ENCODE data around the gene SMAD3. TPM values are rescaled to one million over a fixed set of nuclear protein-coding genes. Genes with fewer than 3 reads are reported as not detected.
"Not testable (repeated sequence)": the region's sequence is repeated elsewhere in the genome, so short reads cannot be mapped to it uniquely, and the experiment has no call there.

The SMAD3 gene
- total and polyA plus RNA-seq, 4 donors = 15.9 to 33.3 (median 24.9) TPM

DNA sequence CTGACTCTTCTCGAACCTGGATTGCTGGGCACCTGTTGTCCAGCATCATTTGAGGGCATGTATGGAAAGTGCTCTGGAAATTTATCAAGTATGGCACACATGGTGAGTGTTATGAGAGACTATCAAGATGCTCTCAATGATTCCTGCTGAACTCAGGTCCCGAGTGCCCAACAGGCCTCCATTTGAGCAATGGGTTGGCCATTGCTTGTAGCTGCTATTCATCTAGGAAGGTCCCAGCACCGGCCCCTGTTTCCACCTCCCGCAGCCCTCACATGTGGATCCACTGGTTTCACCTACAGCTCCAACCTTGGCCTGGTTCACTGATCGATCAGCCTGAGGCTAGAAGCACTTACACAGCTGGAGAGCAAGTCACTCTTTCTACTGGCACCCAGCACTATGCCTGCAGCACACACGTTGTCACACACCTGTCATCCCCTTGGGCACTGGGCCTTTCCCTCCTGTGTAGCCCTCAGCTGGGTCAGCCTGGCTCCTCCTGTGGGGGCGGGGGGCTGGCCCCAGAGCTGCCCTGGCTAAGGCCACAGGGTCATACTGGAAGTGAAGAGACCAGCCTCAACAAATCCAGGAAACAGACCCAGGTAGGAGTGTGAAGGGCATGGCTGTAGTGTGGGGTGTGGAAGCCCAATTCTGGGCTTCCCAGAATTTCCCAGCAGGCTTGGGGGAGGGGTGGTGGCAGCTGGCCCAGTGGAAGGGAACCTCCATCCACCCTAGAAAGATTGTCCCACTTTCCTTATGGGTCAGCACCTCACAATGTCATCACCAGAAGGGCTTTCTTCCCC, 41.7 kb upstream of the SMAD3 start:
- H3K4me1 ChIP-seq (ENCODE audit: control insufficient read depth, insufficient read depth, low read length) = peaks cover 12% of the 10 kb centered on the region
- WGBS (ENCODE audit: insufficient coverage) = 85% methylated on average over 6 of the region's 7 CpGs
- H3K27me3 ChIP-seq (ENCODE audit: control insufficient read depth, insufficient read depth, low read length) = no peaks in the 10 kb centered on the region
- DNase-seq (ENCODE audit: low read depth in 4 of 6, low spot score in 6 of 6) = no peak
- no peak overlapping the region for H3K4me3 ChIP-seq (ENCODE audit: low read depth, low read length)
- H3K27ac ChIP-seq (ENCODE audit: low read depth, low read length) = peak overlapping the region; percentile 16
- H3K36me3 ChIP-seq (ENCODE audit: control insufficient read depth, insufficient read depth, low read length) = no peaks in the 10 kb centered on the region
- no peaks in the 10 kb centered on the region for H3K9me3 ChIP-seq (ENCODE audit: control insufficient read depth, insufficient read depth, low read length)

DNA sequence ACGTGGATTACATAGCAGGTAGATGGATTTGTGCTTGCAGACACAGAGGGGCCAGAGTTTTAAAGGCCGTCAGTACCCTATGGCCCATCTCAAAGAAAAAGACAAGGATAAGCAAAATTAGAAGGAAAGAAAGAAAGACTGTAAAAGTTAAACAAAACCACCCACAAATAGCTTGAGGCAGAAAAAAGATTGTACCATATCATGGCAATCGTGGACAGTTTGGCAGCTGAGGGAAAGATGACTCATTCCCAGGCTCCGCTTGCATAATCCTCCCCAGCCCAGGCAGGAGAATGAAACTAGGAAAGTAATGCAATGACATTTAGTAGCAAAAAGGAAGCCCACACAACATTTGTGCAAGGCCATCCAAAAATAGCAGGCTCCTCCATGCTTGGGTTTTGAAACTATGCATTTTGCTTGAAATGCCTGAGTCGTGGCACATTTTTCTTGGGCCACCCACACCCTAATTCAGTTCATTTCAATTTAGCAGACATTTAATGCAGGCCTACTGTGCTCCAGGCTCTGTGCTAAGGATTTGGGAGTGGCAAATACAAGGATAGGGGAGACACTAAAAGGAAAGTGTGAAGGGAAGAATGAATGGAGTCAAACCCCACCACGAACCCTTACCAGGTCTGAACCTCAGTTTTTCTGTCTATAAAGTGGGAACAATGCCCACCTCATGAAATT, 40.9 kb upstream of the SMAD3 start:
- H3K4me3 ChIP-seq (ENCODE audit: low read depth, low read length) = no peak overlapping the region
- peak in 1 of 6 donors; percentile 62 for DNase-seq (ENCODE audit: low read depth in 4 of 6, low spot score in 6 of 6)
- H3K36me3 ChIP-seq (ENCODE audit: control insufficient read depth, insufficient read depth, low read length) = no peaks in the 10 kb centered on the region
- peak overlapping the region; percentile 16 for H3K27ac ChIP-seq (ENCODE audit: low read depth, low read length)
- H3K4me1 ChIP-seq (ENCODE audit: control insufficient read depth, insufficient read depth, low read length) = peaks cover 12% of the 10 kb centered on the region
- no peaks in the 10 kb centered on the region for H3K27me3 ChIP-seq (ENCODE audit: control insufficient read depth, insufficient read depth, low read length)
- 71% methylated on average over 2 of the region's 6 CpGs for WGBS (ENCODE audit: insufficient coverage)
- no peaks in the 10 kb centered on the region for H3K9me3 ChIP-seq (ENCODE audit: control insufficient read depth, insufficient read depth, low read length)

DNA sequence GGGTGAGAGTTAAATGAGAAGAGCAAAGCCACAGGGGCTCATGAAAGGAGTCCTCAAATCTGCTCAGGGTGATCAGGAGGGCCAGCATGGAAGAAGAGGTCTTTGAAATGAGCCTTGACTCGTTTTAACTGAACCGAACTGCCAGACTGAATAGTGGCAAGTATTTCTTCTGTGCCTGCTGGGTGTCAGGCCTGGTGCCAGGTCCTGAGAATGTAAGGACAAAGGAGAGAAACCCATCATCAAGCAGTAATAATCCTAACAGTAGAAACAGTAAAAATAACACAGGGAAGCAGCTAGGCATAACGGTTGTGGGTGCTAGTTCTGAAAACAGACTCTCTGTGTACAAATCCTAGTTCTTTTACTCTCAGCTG, 40.4 kb upstream of the SMAD3 start:
- H3K27ac ChIP-seq (ENCODE audit: low read depth, low read length) = no peak overlapping the region
- peaks cover 12% of the 10 kb centered on the region for H3K4me1 ChIP-seq (ENCODE audit: control insufficient read depth, insufficient read depth, low read length)
- H3K9me3 ChIP-seq (ENCODE audit: control insufficient read depth, insufficient read depth, low read length) = no peaks in the 10 kb centered on the region
- 14% methylated on average over 1 of the region's 3 CpGs for WGBS (ENCODE audit: insufficient coverage)
- DNase-seq (ENCODE audit: low read depth in 4 of 6, low spot score in 6 of 6) = no peak
- no peak overlapping the region for H3K4me3 ChIP-seq (ENCODE audit: low read depth, low read length)
- no peaks in the 10 kb centered on the region for H3K27me3 ChIP-seq (ENCODE audit: control insufficient read depth, insufficient read depth, low read length)
- no peaks in the 10 kb centered on the region for H3K36me3 ChIP-seq (ENCODE audit: control insufficient read depth, insufficient read depth, low read length)

DNA sequence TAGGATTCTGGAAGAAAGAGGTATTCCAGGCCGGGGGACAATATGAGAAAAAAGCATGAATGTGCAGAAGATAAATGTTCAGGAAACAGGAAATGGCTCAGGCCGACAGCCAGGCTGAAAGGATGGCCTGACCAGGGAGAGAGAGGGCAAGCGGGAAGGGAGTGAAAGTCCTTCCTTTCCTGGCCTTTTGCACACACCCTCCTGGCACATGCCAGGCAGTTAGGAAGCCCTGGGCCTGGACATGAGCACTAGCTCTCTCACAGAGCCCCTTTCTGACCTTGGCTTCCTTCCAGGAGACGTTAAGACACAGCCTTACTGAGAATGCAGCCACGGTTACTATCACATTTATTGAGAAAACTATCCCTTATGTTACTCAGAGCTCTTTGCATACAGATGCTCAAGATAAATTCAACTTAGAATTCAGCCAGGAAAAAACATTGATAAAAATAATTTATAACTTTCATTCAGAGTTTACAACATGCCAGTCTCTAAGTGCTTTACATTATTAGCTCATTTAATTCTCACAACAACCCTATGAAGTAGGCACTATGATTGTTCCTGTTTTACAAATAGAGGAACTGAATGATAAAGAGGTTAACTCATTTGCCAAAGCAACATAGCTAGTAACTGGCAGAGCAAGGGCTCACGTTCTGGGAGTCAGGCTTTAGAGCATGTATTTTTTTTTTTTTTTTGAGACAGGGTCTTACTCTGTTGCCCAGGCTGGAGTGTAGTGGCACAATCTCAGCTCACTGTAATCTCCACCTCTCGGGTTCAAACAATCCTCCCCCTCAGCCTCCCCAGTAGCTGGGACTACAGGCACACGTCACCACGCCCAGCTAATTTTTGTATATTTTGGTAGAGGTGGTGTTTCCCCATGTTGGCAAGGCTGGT, 39.4 kb upstream of the SMAD3 start:
- peak in 3 of 6 donors; percentile 20 to 44 (median 40) for DNase-seq (ENCODE audit: low read depth in 4 of 6, low spot score in 6 of 6)
- H3K4me1 ChIP-seq (ENCODE audit: control insufficient read depth, insufficient read depth, low read length) = peaks cover 12% of the 10 kb centered on the region
- WGBS (ENCODE audit: insufficient coverage) = 12% methylated on average over 5 of the region's 9 CpGs

DNA sequence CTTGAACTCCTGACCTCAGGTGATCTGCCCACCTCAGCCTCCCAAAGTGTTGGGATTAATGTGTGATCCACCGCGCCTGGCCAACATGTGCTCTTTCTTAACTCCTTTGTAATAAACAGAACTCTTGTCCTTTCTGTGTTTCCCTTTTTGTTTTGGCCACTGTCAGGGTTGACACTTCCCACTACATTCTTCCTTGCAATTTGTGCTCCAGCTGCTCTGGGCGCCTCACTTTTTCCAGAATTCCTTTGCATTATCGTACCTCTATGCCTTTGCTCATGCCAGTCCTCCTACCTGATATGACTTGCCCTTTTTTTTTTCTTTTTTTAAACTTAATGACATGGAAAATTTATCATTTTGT, 38.8 kb upstream of the SMAD3 start:
- H3K27me3 ChIP-seq (ENCODE audit: control insufficient read depth, insufficient read depth, low read length) = no peaks in the 10 kb centered on the region
- no peak overlapping the region for H3K4me3 ChIP-seq (ENCODE audit: low read depth, low read length)
- 86% methylated on average over 3 of the region's 4 CpGs for WGBS (ENCODE audit: insufficient coverage)
- no peak overlapping the region for H3K27ac ChIP-seq (ENCODE audit: low read depth, low read length)
- no peaks in the 10 kb centered on the region for H3K9me3 ChIP-seq (ENCODE audit: control insufficient read depth, insufficient read depth, low read length)
- H3K36me3 ChIP-seq (ENCODE audit: control insufficient read depth, insufficient read depth, low read length) = no peaks in the 10 kb centered on the region
- peaks cover 12% of the 10 kb centered on the region for H3K4me1 ChIP-seq (ENCODE audit: control insufficient read depth, insufficient read depth, low read length)
- no peak for DNase-seq (ENCODE audit: low read depth in 4 of 6, low spot score in 6 of 6)

More for the DNA sequence above, 39.4 kb upstream of the SMAD3 start:
- Histone ChIP-seq H3K27ac (ENCODE audit: low read depth, low read length) (no peak overlapping the region), H3K4me3 (ENCODE audit: low read depth, low read length) (no peak overlapping the region), H3K27me3 (ENCODE audit: control insufficient read depth, insufficient read depth, low read length) (no peaks in the 10 kb centered on the region), H3K36me3 (ENCODE audit: control insufficient read depth, insufficient read depth, low read length) (no peaks in the 10 kb centered on the region), H3K9me3 (ENCODE audit: control insufficient read depth, insufficient read depth, low read length) (no peaks in the 10 kb centered on the region)

DNA sequence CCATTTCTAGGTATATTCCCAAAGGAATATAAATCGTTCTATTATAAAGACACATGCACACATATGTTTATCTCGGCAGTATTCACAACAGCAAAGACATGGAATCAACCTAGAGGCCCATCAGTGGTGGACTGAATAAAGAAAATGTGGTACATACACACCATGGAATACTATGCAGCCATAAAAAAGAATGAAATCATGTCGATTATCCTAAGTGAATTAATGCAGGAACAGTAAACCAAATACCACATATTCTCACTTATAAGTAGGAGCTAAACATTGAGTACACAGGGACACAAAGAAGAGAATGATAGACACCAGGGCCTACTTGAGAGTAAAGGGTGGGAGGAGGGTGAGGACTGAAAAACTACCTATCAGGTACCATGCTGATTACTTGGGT, 37.0 kb upstream of the SMAD3 start:
- H3K27me3 ChIP-seq (ENCODE audit: control insufficient read depth, insufficient read depth, low read length); H3K4me3 ChIP-seq (ENCODE audit: low read depth, low read length); H3K9me3 ChIP-seq (ENCODE audit: control insufficient read depth, insufficient read depth, low read length); H3K36me3 ChIP-seq (ENCODE audit: control insufficient read depth, insufficient read depth, low read length); H3K27ac ChIP-seq (ENCODE audit: low read depth, low read length); DNase-seq (ENCODE audit: low read depth in 4 of 6, low spot score in 6 of 6): not testable (repeated sequence)
- H3K4me1 ChIP-seq (ENCODE audit: control insufficient read depth, insufficient read depth, low read length) = peaks cover 16% of the 10 kb centered on the region
- 100% methylated on average over 1 of the region's 3 CpGs for WGBS (ENCODE audit: insufficient coverage)

DNA sequence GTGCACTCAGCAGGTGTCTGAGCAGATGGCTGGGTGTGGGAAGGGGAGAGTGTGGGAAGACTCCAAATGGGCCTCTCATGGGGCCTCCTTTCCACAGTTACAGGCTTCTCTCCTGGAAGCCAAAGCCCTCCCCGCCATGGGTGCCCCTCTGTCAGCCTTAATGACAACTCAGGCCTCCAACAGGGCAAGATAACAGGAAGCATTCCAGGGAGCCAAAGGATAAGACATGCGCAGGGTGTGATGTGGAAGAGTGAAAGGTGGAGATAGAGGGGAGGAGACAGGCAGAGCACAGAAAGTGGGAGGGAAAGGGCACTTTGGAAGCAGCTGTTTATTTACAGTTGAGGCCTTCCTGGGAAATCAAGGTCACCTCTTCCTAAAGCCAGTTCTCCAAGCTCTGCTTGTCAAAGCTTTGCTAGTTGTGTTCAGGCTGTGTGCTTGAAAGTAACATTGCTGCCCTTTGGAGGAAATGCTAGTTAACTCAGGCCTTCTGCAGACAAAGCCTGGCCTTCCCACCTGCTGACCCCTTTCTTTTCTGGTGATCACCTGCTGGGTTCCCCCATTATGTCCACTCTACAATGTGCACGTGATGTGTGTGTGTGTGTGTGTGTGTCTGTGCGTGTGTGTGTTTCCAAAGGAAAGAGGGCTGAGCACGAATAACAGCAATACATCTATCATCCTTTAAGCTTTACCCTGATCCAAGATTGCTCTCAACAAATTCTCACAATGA, 35.2 kb upstream of the SMAD3 start:
- Histone ChIP-seq H3K4me1 (ENCODE audit: control insufficient read depth, insufficient read depth, low read length) (peaks cover 14% of the 10 kb centered on the region), H3K4me3 (ENCODE audit: low read depth, low read length) (no peak overlapping the region), H3K36me3 (ENCODE audit: control insufficient read depth, insufficient read depth, low read length) (no peaks in the 10 kb centered on the region), H3K27me3 (ENCODE audit: control insufficient read depth, insufficient read depth, low read length) (peaks cover 11% of the 10 kb centered on the region), H3K27ac (ENCODE audit: low read depth, low read length) (no peak overlapping the region), H3K9me3 (ENCODE audit: control insufficient read depth, insufficient read depth, low read length) (no peaks in the 10 kb centered on the region)
- DNase-seq (ENCODE audit: low read depth in 4 of 6, low spot score in 6 of 6) = no peak
- WGBS (ENCODE audit: insufficient coverage) = 83% methylated on average over 1 of the region's 5 CpGs

DNA sequence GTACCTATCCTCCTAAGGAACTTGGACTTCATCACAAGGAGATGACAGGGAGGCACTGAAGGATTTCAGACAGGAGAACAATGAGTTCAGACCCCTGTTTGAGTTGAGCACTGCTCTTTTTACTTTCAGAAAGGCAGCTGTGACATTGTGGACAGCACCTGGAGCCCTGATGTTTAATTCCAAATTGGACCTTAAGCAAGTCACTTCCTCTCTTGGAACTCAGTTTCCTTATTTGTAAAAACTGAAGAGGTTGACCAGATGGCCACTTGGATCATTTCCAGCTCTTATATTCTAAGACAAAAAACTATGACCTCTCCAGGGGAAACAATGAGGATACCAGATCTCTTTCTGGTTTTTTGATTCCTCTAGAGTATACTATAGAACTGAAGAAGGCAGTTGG, 34.1 kb upstream of the SMAD3 start:
- H3K9me3 ChIP-seq (ENCODE audit: control insufficient read depth, insufficient read depth, low read length) = no peaks in the 10 kb centered on the region
- DNase-seq (ENCODE audit: low read depth in 4 of 6, low spot score in 6 of 6) = no peak
- no peaks in the 10 kb centered on the region for H3K36me3 ChIP-seq (ENCODE audit: control insufficient read depth, insufficient read depth, low read length)
- peaks cover 11% of the 10 kb centered on the region for H3K27me3 ChIP-seq (ENCODE audit: control insufficient read depth, insufficient read depth, low read length)
- H3K4me1 ChIP-seq (ENCODE audit: control insufficient read depth, insufficient read depth, low read length) = peaks cover 10% of the 10 kb centered on the region
- no peak overlapping the region for H3K4me3 ChIP-seq (ENCODE audit: low read depth, low read length)
- H3K27ac ChIP-seq (ENCODE audit: low read depth, low read length) = no peak overlapping the region

DNA sequence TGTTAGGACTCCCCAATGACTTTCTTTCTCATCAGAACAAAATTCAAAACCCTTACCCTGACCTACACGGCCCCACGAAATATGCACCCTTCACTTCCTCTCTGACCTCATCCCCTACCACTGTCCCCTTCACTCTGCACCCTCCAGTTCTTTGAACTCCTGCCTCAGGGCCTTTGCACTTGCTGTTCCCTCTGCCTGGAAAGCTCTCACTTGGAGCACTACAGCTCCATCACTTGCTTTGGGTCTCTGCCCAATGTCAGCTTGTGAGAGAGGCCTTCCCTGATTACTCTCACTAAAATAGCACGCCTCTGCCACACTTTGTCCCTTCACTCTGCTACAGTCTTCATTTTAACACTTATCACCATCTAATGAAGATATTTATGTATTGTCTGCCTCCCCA, 32.8 kb upstream of the SMAD3 start:
- WGBS (ENCODE audit: insufficient coverage) = 88% methylated on average over 2 of the region's 3 CpGs
- Histone ChIP-seq H3K4me1 (ENCODE audit: control insufficient read depth, insufficient read depth, low read length) (peaks cover 10% of the 10 kb centered on the region), H3K36me3 (ENCODE audit: control insufficient read depth, insufficient read depth, low read length) (no peaks in the 10 kb centered on the region), H3K27me3 (ENCODE audit: control insufficient read depth, insufficient read depth, low read length) (peaks cover 11% of the 10 kb centered on the region), H3K9me3 (ENCODE audit: control insufficient read depth, insufficient read depth, low read length) (no peaks in the 10 kb centered on the region), H3K27ac (ENCODE audit: low read depth, low read length) (no peak overlapping the region), H3K4me3 (ENCODE audit: low read depth, low read length) (no peak overlapping the region)
- DNase-seq (ENCODE audit: low read depth in 4 of 6, low spot score in 6 of 6) = no peak

Measured in spinal cord (tissue), 10 donors.